H1 (cell line): Measurements from ENCODE around the gene NHLRC2. TPM values are rescaled to one million over a fixed set of nuclear protein-coding genes. Genes with fewer than 3 reads are reported as not detected.

Source experiments
- CTCF ChIA-PET: fragments of 300-600 bp; sonication (Branson Sonifier 250); formaldehyde crosslinking; loops from one replicate; lab custom pipeline; 2021; ENCODE audit not compliant: partially characterized antibody; lab: Charles Lee
- POLR2A ChIA-PET: fragments of 300-600 bp; sonication (Branson Sonifier 250); formaldehyde crosslinking; loops from one replicate; lab custom pipeline; 2021; ENCODE audit warnings: inconsistent platforms; ENCODE audit not compliant: partially characterized antibody; lab: Charles Lee
- DNase-seq, 2 experiments: peaks; one replicate each; pipeline versions ENCODE4 v3.0.0 to v3.0.0-alpha.2; 2010 to 2022; ENCODE audit warnings: low spot score in 2 of 2, low read depth in 1 of 2, mixed read lengths in 1 of 2
- FAIRE-seq: peaks from 2 replicates; lab custom pipeline; 2011; peaks lifted over from hg19 to GRCh38; lab: Jason Lieb, UNC
- H2AFZ ChIP-seq: 2 replicates; pipeline ENCODE4 v1.8.1; 2012; ENCODE audit warnings: low read length, inconsistent platforms
- H2AK5ac ChIP-seq: 2 replicates; pipeline ENCODE4 v1.6.1; 2013; ENCODE audit warnings: low read depth, low read length
- H2BK120ac ChIP-seq: replicated peaks from 2 replicates; pipeline ENCODE3; 2013; ENCODE audit warnings: low read depth, low read length, inconsistent platforms
- H2BK12ac ChIP-seq: 2 replicates; pipeline ENCODE4 v1.6.1; 2013; ENCODE audit warnings: low read depth, low read length
- H2BK15ac ChIP-seq: 2 replicates; pipeline ENCODE4 v1.6.1; 2013; ENCODE audit warnings: low read length
- H2BK20ac ChIP-seq: 2 replicates; pipeline ENCODE4 v1.6.1; 2013; ENCODE audit warnings: low read length
- H2BK5ac ChIP-seq: 2 replicates; pipeline ENCODE4 v1.6.1; 2013; ENCODE audit warnings: low read depth, low read length
- H3K14ac ChIP-seq: 2 replicates; pipeline ENCODE4 v1.6.1; 2013; ENCODE audit warnings: inconsistent platforms; ENCODE audit not compliant: insufficient read length
- H3K18ac ChIP-seq: 2 replicates; pipeline ENCODE4 v1.6.1; 2013; ENCODE audit warnings: low read length; ENCODE audit errors: extremely low read depth
- H3K23ac ChIP-seq: 2 replicates; pipeline ENCODE4 v1.6.1; 2013; ENCODE audit warnings: inconsistent platforms; ENCODE audit not compliant: insufficient read length
- H3K23me2 ChIP-seq: 2 replicates; pipeline ENCODE4 v1.6.1; 2013; ENCODE audit warnings: low read depth, low read length
- H3K27ac ChIP-seq: 2 replicates; pipeline ENCODE4 v1.6.1; 2011; ENCODE audit warnings: low read depth, low read length, inconsistent platforms
- H3K27me3 ChIP-seq, 4 experiments: replicated peaks in 1 of 4; 1 replicate in 1 of 4; 2 replicates in 3 of 4; pipeline versions ENCODE4 v1.6.1 to v1.8.1; 2011 to 2013; ENCODE audit warnings: low read length in 3 of 4, mild to moderate bottlenecking in 3 of 4, inconsistent platforms in 2 of 4, mixed read lengths in 2 of 4, moderate library complexity in 1 of 4; ENCODE audit not compliant: control insufficient read depth in 3 of 4, insufficient read depth in 3 of 4; ENCODE audit errors: extremely low read depth in 1 of 4
- H3K36me3 ChIP-seq, 4 experiments: 2 replicates each; pipeline versions ENCODE4 v1.6.1 to v1.8.1; 2011 to 2013; ENCODE audit warnings: mild to moderate bottlenecking in 4 of 4, low read length in 3 of 4, moderate library complexity in 2 of 4, control low read depth in 1 of 4, inconsistent platforms in 1 of 4; ENCODE audit not compliant: insufficient read depth in 4 of 4, control insufficient read depth in 2 of 4
- H3K4ac ChIP-seq: replicated peaks from 2 replicates; pipeline ENCODE3; 2013; ENCODE audit warnings: low read length, low read depth, mixed read lengths, inconsistent platforms; ENCODE audit not compliant: insufficient read length
- H3K4me1 ChIP-seq, 4 experiments: replicated peaks in 1 of 4; 1 replicate in 1 of 4; 2 replicates in 3 of 4; pipeline versions ENCODE4 v1.6.1 to v1.8.1; 2011 to 2013; ENCODE audit warnings: low read length in 3 of 4, inconsistent platforms in 2 of 4, mixed read lengths in 1 of 4; ENCODE audit not compliant: insufficient read depth in 4 of 4, control insufficient read depth in 3 of 4
- H3K4me2 ChIP-seq, 2 experiments: 2 replicates each; pipeline versions ENCODE4 v1.6.1 to v1.8.1; 2011 to 2013; ENCODE audit warnings: low read depth in 2 of 2, low read length in 2 of 2, control low read depth in 1 of 2, inconsistent platforms in 1 of 2, mild to moderate bottlenecking in 1 of 2; ENCODE audit not compliant: insufficient read depth in 1 of 2
- H3K4me3 ChIP-seq, 4 experiments: fragments of 200-600, 300-600 bp in 1 of 4; sonication (generic), shearing (Covaris generic), sonication (Bioruptor Twin) in 1 of 4; 2 replicates each; pipeline versions ENCODE4 v1.5.1 to v1.8.1; 2011 to 2016; ENCODE audit warnings: low read length in 4 of 4, low read depth in 3 of 4, control low read depth in 2 of 4, inconsistent platforms in 2 of 4, mild to moderate bottlenecking in 2 of 4, mixed read lengths in 1 of 4, moderate library complexity in 1 of 4; ENCODE audit not compliant: insufficient read depth in 2 of 4; ENCODE audit errors: extremely low read depth in 1 of 4
- H3K56ac ChIP-seq: replicated peaks from 2 replicates; pipeline ENCODE3; 2013; ENCODE audit warnings: low read depth, mild to moderate bottlenecking, mixed read lengths, low read length, inconsistent platforms; ENCODE audit not compliant: insufficient read length
- H3K79me1 ChIP-seq: 2 replicates; pipeline ENCODE4 v1.6.1; 2013; ENCODE audit warnings: low read depth, low read length, control low read depth
- H3K79me2 ChIP-seq, 2 experiments: 2 replicates each; pipeline versions ENCODE4 v1.6.1 to v1.8.1; 2012 to 2013; ENCODE audit warnings: low read length in 2 of 2, mild to moderate bottlenecking in 2 of 2, inconsistent platforms in 1 of 2; ENCODE audit not compliant: insufficient read depth in 2 of 2, control insufficient read depth in 1 of 2
- H3K9ac ChIP-seq, 4 experiments: replicated peaks in 1 of 4; 1 replicate in 1 of 4; 2 replicates in 3 of 4; pipeline versions ENCODE4 v1.6.1 to v1.8.1; 2011 to 2013; ENCODE audit warnings: low read depth in 3 of 4, low read length in 3 of 4, control low read depth in 2 of 4, mild to moderate bottlenecking in 2 of 4, moderate library complexity in 2 of 4, inconsistent platforms in 1 of 4; ENCODE audit errors: extremely low read depth in 1 of 4
- H3K9me3 ChIP-seq, 2 experiments: 2 replicates each; pipeline versions ENCODE4 v1.6.1 to v1.8.1; 2012 to 2013; ENCODE audit warnings: mild to moderate bottlenecking in 2 of 2, moderate library complexity in 2 of 2, control low read depth in 1 of 2, inconsistent platforms in 1 of 2, low read depth in 1 of 2, low read length in 1 of 2, mixed read lengths in 1 of 2; ENCODE audit not compliant: insufficient read depth in 2 of 2
- H4K20me1 ChIP-seq, 2 experiments: replicated peaks in 1 of 2; 2 replicates each; pipeline versions ENCODE3 to v1.8.1; 2011 to 2013; ENCODE audit warnings: inconsistent platforms in 2 of 2, low read length in 2 of 2, mild to moderate bottlenecking in 1 of 2; ENCODE audit not compliant: insufficient read depth in 2 of 2, control insufficient read depth in 1 of 2
- H4K5ac ChIP-seq: 2 replicates; pipeline ENCODE4 v1.6.1; 2013; ENCODE audit warnings: low read length, low read depth, mixed read lengths, inconsistent platforms; ENCODE audit not compliant: insufficient read length
- H4K8ac ChIP-seq: 2 replicates; pipeline ENCODE4 v1.8.0; 2013; ENCODE audit warnings: mild to moderate bottlenecking, moderate library complexity, low read length, inconsistent platforms; ENCODE audit not compliant: insufficient read depth; ENCODE audit errors: extremely low read depth
- H4K91ac ChIP-seq: replicated peaks from 2 replicates; pipeline ENCODE3; 2013; ENCODE audit warnings: low read length, mixed read lengths, inconsistent platforms; ENCODE audit not compliant: insufficient read length
- BRCA1 ChIP-seq: IDR thresholded peaks from 2 replicates; pipeline ENCODE4 v1.6.1; 2012; ENCODE audit warnings: low read depth, low read length, improper control_type of control experiment
- CEBPB ChIP-seq: IDR thresholded peaks from 2 replicates; pipeline ENCODE4 v1.6.1; 2012; ENCODE audit warnings: low read depth, low read length
- CHD1 ChIP-seq: IDR thresholded peaks from 2 replicates; pipeline ENCODE4 v1.6.1; 2012; ENCODE audit warnings: low read depth, low read length, improper control_type of control experiment
- CREB1 ChIP-seq: IDR thresholded peaks from 2 replicates; pipeline ENCODE4 v1.6.1; 2012; ENCODE audit warnings: inconsistent platforms
- KDM4A ChIP-seq: IDR thresholded peaks from one replicate; pipeline ENCODE4 v1.7.1; 2012; ENCODE audit warnings: low read depth, mild to moderate bottlenecking, moderate library complexity, low read length, inconsistent platforms; ENCODE audit not compliant: severe bottlenecking
- TAF1 ChIP-seq: IDR thresholded peaks from 2 replicates; pipeline ENCODE4 v1.6.1; 2011; ENCODE audit warnings: mild to moderate bottlenecking, low read depth, low read length
- YY1 ChIP-seq: IDR thresholded peaks from 2 replicates; pipeline ENCODE4 v1.6.1; 2011; ENCODE audit warnings: low read depth, mild to moderate bottlenecking, low read length
- WGBS, 2 experiments: shearing (Covaris generic) in 1 of 2; methylation state at CpG; one replicate each; pipeline versions ENCODE4 v1.1.6 to v1.1.7; 2013 to 2015; ENCODE audit warnings: low lambda C conversion rate in 2 of 2, mixed read lengths in 2 of 2, inconsistent platforms in 1 of 2, low coverage in 1 of 2, missing lambda C conversion rate in 1 of 2; ENCODE audit not compliant: insufficient replicate concordance in 2 of 2, insufficient coverage in 1 of 2, insufficient read length in 1 of 2; ENCODE audit errors: extremely low coverage in 1 of 2, missing lambda C conversion rate in 1 of 2; 5-methylcytosine and 5-hydroxymethylcytosine counted together
- polyA plus RNA-seq, 7 experiments: library from polyadenylated mRNA; depleted of rRNA in 3 of 7; stranded (reverse) in 5 of 7; unstranded in 2 of 7; fragments of >200 nt in 5 of 7; fragments of 200-250 nt in 2 of 7; gene quantifications; 1 replicate in 5 of 7; 2 replicates in 1 of 7; 4 replicates in 1 of 7; pipeline versions ENCODE4 v1.2.1 to v1.2.3, GENCODE V29; 2011 to 2013; ENCODE audit warnings: missing spikeins in 2 of 7, mixed read lengths in 2 of 7
- total RNA-seq: library from RNA; stranded (reverse); fragmentation: NEBNext Ultra II Directional; extraction: Animal tissue kit (Norgen Biotek cat#: 25700); gene quantifications from 2 replicates; pipeline ENCODE4 v1.2.1, GENCODE V29; 2021

The NHLRC2 gene
- total and polyA plus RNA-seq, 2 of the 8 experiments (the other 6 are each of a cell fraction or from before 2014, with no cell fraction given): 4.9 to 25.6 TPM

GRCh38 chr10:113915540-113915939 is 61.1 kb downstream of the NHLRC2 start:
- Histone ChIP-seq H3K14ac (no peak overlapping the region), H3K23me2 (no peaks in the 10 kb centered on the region), H2AFZ (no peak overlapping the region), H3K9me3 (no peaks in the 10 kb centered on the region), H3K18ac (no peak overlapping the region), H3K36me3 (peaks cover 0 to 2% (median 1%) of the 10 kb centered on the region in 4 experiments; a peak in 2 of 8 replicates), H3K56ac (no peak overlapping the region), H3K23ac (no peak overlapping the region), H3K9ac (no peak overlapping the region), H4K20me1 (peaks cover 0 to 2% of the 10 kb centered on the region in 2 experiments), H2AK5ac (no peak overlapping the region), H3K27me3 (no peaks in the 10 kb centered on the region), H3K4ac (no peak overlapping the region), H2BK120ac (no peak overlapping the region), H4K8ac (no peak overlapping the region), H2BK20ac (no peak overlapping the region), H2BK5ac (no peak overlapping the region), H3K79me2 (no peaks in the 10 kb centered on the region), H4K5ac (no peak overlapping the region), H2BK12ac (no peak overlapping the region), H3K79me1 (no peaks in the 10 kb centered on the region), H3K4me1 (no peaks in the 10 kb centered on the region), H4K91ac (no peak overlapping the region), H2BK15ac (no peak overlapping the region), H3K4me2 (no peak overlapping the region), H3K4me3 (no peak overlapping the region), H3K27ac (no peak overlapping the region)
- FAIRE-seq (no peak), DNase-seq (no peak)
- ChIA-PET POLR2A (no interaction called here), CTCF (interaction anchor here (1.2 kb wide), 1 partner anchor 117 kb away, joined by 3 read pairs; no protein-coding TSS in a partner anchor)
- TF ChIP-seq CEBPB (no peak), KDM4A (no peak), TAF1 (no peak), CHD1 (no peak), YY1 (no peak), BRCA1 (no peak), CREB1 (no peak)
- WGBS, 2 experiments: 81% methylated on average over 2 of the region's 2 CpGs; no CpG with 5 or more reads in 1 of the 2 experiments
